T-helper 1 cell treated with Interleukin-12 subunit alpha and Interleukin-12 subunit beta and Interleukin-4 antibody, amounts not matched to agents 30 μg/mL and 1 μg/mL, for 36 hours (primary cell): ENCODE results near the gene APCDD1L.
"Not testable (repeated sequence)": the region's sequence is repeated elsewhere in the genome, so short reads cannot be mapped to it uniquely, and the experiment has no call there.

Experiments used
- H3K27ac Mint-ChIP-seq: one replicate; pipeline ENCODE4 v1.8.0; 2021; ENCODE audit warnings: mild to moderate bottlenecking, mixed read lengths
- H3K27me3 Mint-ChIP-seq: one replicate; pipeline ENCODE4 v1.8.0; 2021; ENCODE audit warnings: low read depth, mixed read lengths
- H3K36me3 Mint-ChIP-seq: one replicate; pipeline ENCODE4 v1.8.0; 2021; ENCODE audit warnings: low read depth, mixed read lengths
- H3K4me1 Mint-ChIP-seq: one replicate; pipeline ENCODE4 v1.8.0; 2021; ENCODE audit warnings: low read depth, mixed read lengths
- H3K4me3 Mint-ChIP-seq: one replicate; pipeline ENCODE4 v1.8.0; 2021; ENCODE audit warnings: mild to moderate bottlenecking, moderate library complexity, mixed read lengths
- H3K9me3 Mint-ChIP-seq: one replicate; pipeline ENCODE4 v1.8.0; 2021; ENCODE audit warnings: mixed read lengths

APCDD1L gene

DNA sequence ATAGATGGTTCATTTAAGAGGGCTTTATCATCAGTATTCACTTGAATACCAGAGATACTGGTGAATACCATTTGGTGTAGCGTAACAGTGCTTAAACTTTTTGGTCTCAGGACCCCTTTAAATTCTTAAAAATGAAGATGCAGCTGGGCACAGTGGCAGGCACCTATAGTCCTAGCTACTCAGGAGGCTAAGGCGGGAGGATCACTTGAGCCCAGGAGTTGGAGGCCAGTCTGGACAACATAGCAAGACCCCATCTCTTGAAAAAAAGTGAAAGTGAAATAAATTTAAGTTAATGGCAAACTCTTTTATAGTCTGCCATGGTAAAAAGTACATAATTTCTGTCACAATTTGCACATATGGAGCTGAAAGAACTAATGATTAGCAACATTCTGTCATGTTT lies 86.8 kb downstream of the APCDD1L start:
- Mint-ChIP-seq H3K9me3 (no peaks in the 10 kb centered on the region), H3K27ac (no peak overlapping the region), H3K4me1 (peaks cover 21% of the 10 kb centered on the region), H3K4me3 (no peak overlapping the region), H3K36me3 (peaks cover 21% of the 10 kb centered on the region), H3K27me3 (no peaks in the 10 kb centered on the region)

DNA sequence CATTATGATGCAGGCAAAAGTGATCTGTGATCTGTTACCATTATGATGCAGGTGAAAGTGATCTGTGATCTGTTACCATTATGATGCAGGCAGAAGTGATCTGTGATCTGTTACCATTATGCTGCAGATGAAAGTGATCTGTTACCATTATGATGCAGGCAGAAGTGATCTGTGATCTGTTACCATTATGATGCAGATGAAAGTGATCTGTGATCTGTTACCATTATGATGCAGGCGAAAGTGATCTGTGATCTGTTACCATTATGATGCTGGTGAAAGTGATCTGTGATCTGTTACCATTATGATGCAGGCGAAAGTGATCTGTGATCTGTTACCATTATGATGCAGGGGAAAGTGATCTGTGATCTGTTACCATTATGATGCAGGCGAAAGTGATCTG lies 87.6 kb downstream of the APCDD1L start:
- Mint-ChIP-seq H3K4me1 (peaks cover 13% of the 10 kb centered on the region), H3K36me3 (peaks cover 21% of the 10 kb centered on the region)
- H3K4me3 Mint-ChIP-seq, H3K27me3 Mint-ChIP-seq, H3K9me3 Mint-ChIP-seq, H3K27ac Mint-ChIP-seq: not testable (repeated sequence)

- Mint-ChIP-seq H3K9me3 (no peaks in the 10 kb centered on the region), H3K27ac (no peak overlapping the region), H3K36me3 (peaks cover 30% of the 10 kb centered on the region), H3K4me1 (peaks cover 10% of the 10 kb centered on the region), H3K4me3 (no peak overlapping the region), H3K27me3 (no peaks in the 10 kb centered on the region)
These were observed 90.8 kb downstream of the APCDD1L start for GRCh38 chr20:58424218-58424969.

GRCh38 chr20:58421497-58421850 lies 93.7 kb downstream of the APCDD1L start:
- Mint-ChIP-seq H3K27me3 (no peaks in the 10 kb centered on the region), H3K4me3 (no peak overlapping the region)

GRCh38 chr20:58420798-58421496 lies 94.3 kb downstream of the APCDD1L start:
- Mint-ChIP-seq H3K36me3 (peaks cover 38% of the 10 kb centered on the region), H3K4me1 (peaks cover 23% of the 10 kb centered on the region), H3K27ac (no peak overlapping the region), H3K27me3 (no peaks in the 10 kb centered on the region), H3K9me3 (no peaks in the 10 kb centered on the region), H3K4me3 (no peak overlapping the region)

More at GRCh38 chr20:58421497-58421850, 93.7 kb downstream of the APCDD1L start:
- no peaks in the 10 kb centered on the region for H3K9me3 Mint-ChIP-seq
- H3K36me3 Mint-ChIP-seq: peaks cover 38% of the 10 kb centered on the region
- peaks cover 19% of the 10 kb centered on the region for H3K4me1 Mint-ChIP-seq
- H3K27ac Mint-ChIP-seq: no peak overlapping the region

DNA sequence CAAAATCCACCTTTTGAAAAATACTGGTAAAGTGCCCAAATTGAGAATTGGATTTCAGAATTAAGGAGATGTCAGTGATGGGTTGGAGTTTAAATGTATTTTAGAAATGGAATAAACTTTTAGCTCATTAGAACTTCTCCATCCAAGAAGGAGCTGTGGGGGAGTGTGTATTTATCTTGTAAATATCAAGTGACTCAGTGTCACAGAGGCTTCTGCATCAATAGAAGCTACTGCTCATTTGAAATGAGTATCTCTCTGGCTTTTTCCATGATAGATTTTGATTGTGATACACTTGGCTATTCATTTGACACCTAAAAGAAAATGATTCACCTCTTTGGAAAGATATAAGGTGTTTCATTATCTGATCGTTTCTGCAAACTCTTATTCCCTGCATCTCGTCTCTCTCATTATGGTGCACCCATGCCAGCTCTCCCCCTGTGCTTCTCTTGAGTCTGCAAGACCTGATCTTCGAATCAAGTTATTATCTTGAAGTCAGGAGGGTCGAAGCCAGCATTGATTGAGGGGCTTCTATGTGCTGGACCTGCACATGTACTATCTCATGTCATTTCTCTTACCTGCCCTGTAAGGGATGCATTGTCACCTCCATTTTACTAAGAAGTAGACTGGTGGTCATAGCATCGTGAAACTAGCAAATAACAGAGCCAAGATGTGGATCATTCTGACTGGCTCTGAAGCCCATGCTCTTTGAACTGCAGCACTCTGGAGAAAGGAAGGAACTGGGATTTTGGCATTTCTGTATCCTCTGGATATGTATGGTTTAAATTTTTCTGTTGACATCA lies 96.0 kb downstream of the APCDD1L start:
- Mint-ChIP-seq H3K27me3 (no peaks in the 10 kb centered on the region), H3K36me3 (peaks cover 34% of the 10 kb centered on the region), H3K4me3 (no peak overlapping the region), H3K4me1 (peaks cover 23% of the 10 kb centered on the region), H3K9me3 (peaks cover 3% of the 10 kb centered on the region), H3K27ac (no peak overlapping the region)

DNA sequence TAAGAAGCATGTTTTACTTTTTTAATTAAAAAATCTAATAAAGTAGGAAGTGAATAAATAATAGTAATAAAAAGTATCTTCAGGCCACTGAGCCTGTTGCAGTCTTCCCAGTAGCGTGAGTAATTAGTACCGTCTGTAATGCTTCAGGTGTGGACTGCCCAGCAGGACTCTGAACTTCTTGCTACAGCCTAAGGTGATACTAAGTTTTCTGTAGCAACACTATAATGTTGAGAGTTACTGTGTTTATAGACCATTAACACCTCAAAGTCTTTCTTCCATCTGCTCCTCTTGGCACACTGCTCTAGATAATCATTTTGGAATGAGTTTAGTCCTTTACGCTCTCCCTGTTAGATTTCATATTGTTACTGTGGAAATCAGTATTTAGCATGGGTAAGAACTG lies 97.8 kb downstream of the APCDD1L start:
- Mint-ChIP-seq H3K27ac (no peak overlapping the region), H3K4me3 (no peak overlapping the region), H3K36me3 (peaks cover 33% of the 10 kb centered on the region), H3K27me3 (no peaks in the 10 kb centered on the region), H3K4me1 (peaks cover 23% of the 10 kb centered on the region), H3K9me3 (peaks cover 3% of the 10 kb centered on the region)

DNA sequence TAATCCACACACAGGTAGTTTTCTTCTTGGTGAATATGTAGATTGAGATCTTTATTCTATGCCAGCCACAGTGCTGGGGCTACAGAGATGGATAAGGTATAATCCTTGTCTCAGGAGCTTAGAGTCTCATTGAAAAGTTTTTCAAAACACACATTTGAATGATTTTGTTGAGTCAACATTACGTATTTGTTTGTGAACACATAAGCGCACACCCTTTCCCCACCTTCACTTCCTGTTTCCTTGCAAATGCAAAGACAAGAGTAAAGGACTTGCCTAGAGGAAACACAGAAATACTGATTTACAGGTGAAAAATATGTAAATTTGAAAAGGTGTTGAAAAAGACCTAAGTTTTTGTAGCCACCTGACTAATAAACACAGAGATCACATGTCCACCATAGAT lies 98.4 kb downstream of the APCDD1L start:
- H3K4me1 Mint-ChIP-seq: peaks cover 25% of the 10 kb centered on the region
- peaks cover 33% of the 10 kb centered on the region for H3K36me3 Mint-ChIP-seq
- peak overlapping the region; percentile 38 for H3K27ac Mint-ChIP-seq
- no peaks in the 10 kb centered on the region for H3K27me3 Mint-ChIP-seq
- H3K4me3 Mint-ChIP-seq: peak overlapping the region; percentile 29
- peaks cover 3% of the 10 kb centered on the region for H3K9me3 Mint-ChIP-seq

GRCh38 chr20:58416057-58416456 lies 99.1 kb downstream of the APCDD1L start:
- Mint-ChIP-seq H3K4me1 (peaks cover 25% of the 10 kb centered on the region), H3K27ac (peak overlapping the region; percentile 10), H3K36me3 (peaks cover 30% of the 10 kb centered on the region), H3K27me3 (no peaks in the 10 kb centered on the region), H3K4me3 (no peak overlapping the region), H3K9me3 (peaks cover 3% of the 10 kb centered on the region)

DNA sequence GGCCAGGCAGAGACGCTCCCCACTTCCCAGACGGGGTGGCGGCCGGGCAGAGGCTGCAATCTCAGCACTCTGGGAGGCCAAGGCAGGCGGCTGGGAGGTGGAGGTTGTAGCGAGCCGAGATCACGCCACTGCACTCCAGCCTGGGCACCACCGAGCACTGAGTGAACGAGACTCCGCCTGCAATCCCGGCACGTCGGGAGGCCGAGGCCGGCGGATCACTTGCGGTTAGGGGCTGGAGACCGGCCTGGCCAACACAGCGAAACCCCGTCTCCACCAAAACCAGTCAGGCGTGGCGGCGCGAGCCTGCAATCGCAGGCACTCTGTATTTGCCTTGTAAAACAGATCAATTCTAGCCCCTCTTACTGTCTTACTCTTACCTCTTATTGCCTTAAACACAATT lies 100.4 kb downstream of the APCDD1L start:
- not testable (repeated sequence) for H3K27me3 Mint-ChIP-seq, H3K27ac Mint-ChIP-seq, H3K4me3 Mint-ChIP-seq, H3K9me3 Mint-ChIP-seq
- H3K4me1 Mint-ChIP-seq: peaks cover 26% of the 10 kb centered on the region
- H3K36me3 Mint-ChIP-seq: peaks cover 20% of the 10 kb centered on the region

DNA sequence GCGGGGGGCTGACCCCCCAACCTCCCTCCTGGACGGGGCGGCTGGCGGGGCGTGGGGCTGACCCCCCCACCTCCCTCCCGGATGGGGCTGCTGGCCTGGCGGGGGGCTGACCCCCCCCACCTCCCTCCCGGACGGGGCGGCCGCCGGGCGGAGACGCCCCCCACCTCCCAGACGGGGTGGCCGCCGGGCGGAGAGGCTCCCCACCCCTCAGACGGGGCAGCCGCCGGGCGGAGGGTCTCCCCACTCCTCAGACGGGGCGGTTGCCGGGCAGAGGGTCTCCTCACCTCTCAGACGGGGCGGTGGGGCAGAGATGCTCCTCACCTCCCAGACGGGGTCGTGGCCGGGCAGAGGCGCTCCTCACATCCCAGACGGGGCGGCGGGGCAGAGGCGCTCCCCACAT lies 101.0 kb downstream of the APCDD1L start:
- H3K4me3 Mint-ChIP-seq, H3K27me3 Mint-ChIP-seq, H3K9me3 Mint-ChIP-seq, H3K27ac Mint-ChIP-seq: not testable (repeated sequence)
- Mint-ChIP-seq H3K4me1 (peaks cover 31% of the 10 kb centered on the region), H3K36me3 (peaks cover 18% of the 10 kb centered on the region)
